Activated B cell treated with CpG ODN at 0.5 μM for 24 hours (primary cell): Measurements from ENCODE around the gene TCEANC. TPM values are rescaled to one million over a fixed set of nuclear protein-coding genes. Genes with fewer than 3 reads are reported as not detected.

Experiments
- ATAC-seq: fragments of 200-7000 bp; cut with Tn5 transposase; one replicate; pipeline ENCODE4 v1.10.0; 2021; ENCODE audit warnings: low read depth, mild to moderate bottlenecking, moderate library complexity
- CTCF ChIA-PET: fragments of 350-600 bp; sonication (Branson Sonifier 250); formaldehyde crosslinking; loops from one replicate; lab custom pipeline; 2021; ENCODE audit warnings: antibody characterized with exemption; lab: Charles Lee
- POLR2A ChIA-PET: fragments of 350-600 bp; sonication (Branson Sonifier 250); formaldehyde crosslinking; loops from one replicate; lab custom pipeline; 2021; ENCODE audit warnings: antibody characterized with exemption; lab: Charles Lee
- DNase-seq: peaks from one replicate; pipeline ENCODE4 v3.0.0; 2022
- H3K27ac Mint-ChIP-seq: one replicate; pipeline ENCODE4 v1.8.0; 2020; ENCODE audit warnings: mixed read lengths
- H3K27me3 Mint-ChIP-seq: one replicate; pipeline ENCODE4 v1.8.0; 2021; ENCODE audit warnings: mixed read lengths
- H3K36me3 Mint-ChIP-seq: one replicate; pipeline ENCODE4 v1.8.0; 2021; ENCODE audit warnings: low read depth, mixed read lengths
- H3K4me1 Mint-ChIP-seq: one replicate; pipeline ENCODE4 v1.8.0; 2021; ENCODE audit warnings: mixed read lengths
- H3K4me3 Mint-ChIP-seq: one replicate; pipeline ENCODE4 v1.8.0; 2020; ENCODE audit warnings: mild to moderate bottlenecking, mixed read lengths
- H3K9me3 Mint-ChIP-seq: one replicate; pipeline ENCODE4 v1.8.0; 2020; ENCODE audit warnings: mixed read lengths
- CTCF ChIP-seq: fragments of 200-600 bp; IDR thresholded peaks from one replicate; pipeline ENCODE4 v1.8.0; 2022; ENCODE audit warnings: antibody characterized with exemption, mild to moderate bottlenecking
- intact Hi-C: fragments of 100-400 bp; cut with micrococcal nuclease; formaldehyde crosslinking; loops from one replicate; pipeline ENCODE4 v1.15.1; 2024
- total RNA-seq: library from RNA; stranded (reverse); gene quantifications from 2 replicates; pipeline ENCODE4 v1.2.3, GENCODE V29; 2022

The TCEANC gene
- total RNA-seq, 1 donor from 2014 or later, result 5.9 TPM

GRCh38 chrX:13685126-13685763 is 32.3 kb downstream of the TCEANC start:
- H3K9me3 Mint-ChIP-seq, result no peaks in the 10 kb centered on the region
- intact Hi-C loops, result no loop called here
- no peak overlapping the region for H3K4me3 Mint-ChIP-seq
- H3K27ac Mint-ChIP-seq, result no peak overlapping the region
- H3K4me1 Mint-ChIP-seq, result peaks cover 25% of the 10 kb centered on the region
- DNase-seq (no peak), ATAC-seq (no peak)
- no peaks in the 10 kb centered on the region for H3K27me3 Mint-ChIP-seq
- POLR2A ChIA-PET, result interaction anchor here (1.4 kb wide), 1 partner anchor 49 kb away, joined by 7 read pairs; the partner anchor contains the start of genes OFD1 and TRAPPC2
- CTCF ChIA-PET, result interaction anchor here (1.0 kb wide), 1 partner anchor 16 kb away, joined by 4 read pairs; no protein-coding TSS in a partner anchor
- peaks cover 1% of the 10 kb centered on the region for H3K36me3 Mint-ChIP-seq
- no peak for TF ChIP-seq CTCF

- Mint-ChIP-seq H3K9me3 (no peaks in the 10 kb centered on the region), H3K27ac (peak overlapping the region; percentile 89), H3K4me1 (peaks cover 41% of the 10 kb centered on the region), H3K36me3 (peaks cover 4% of the 10 kb centered on the region), H3K27me3 (no peaks in the 10 kb centered on the region), H3K4me3 (no peak overlapping the region)
- no peak for DNase-seq
- no peak for ATAC-seq
- intact Hi-C loops, result loop anchor here (1.0 kb wide), 1 partner anchor 18 kb away; no protein-coding TSS in a partner anchor
- ChIA-PET POLR2A (interaction anchor here (0.6 to 6.2 kb wide), 6 partner anchors 9 to 56 kb away, joined by 3 to 55 read pairs (median 14); partner anchors contain the start of genes OFD1 and TRAPPC2), CTCF (interaction anchor here (1.1 to 1.2 kb wide), 2 partner anchors 28 to 49 kb away, joined by 4 read pairs; no protein-coding TSS in a partner anchor)
- no peak for TF ChIP-seq CTCF
Observed at GRCh38 chrX:13687203-13687602, 34.3 kb downstream of the TCEANC start.

GRCh38 chrX:13688384-13688957 is 35.5 kb downstream of the TCEANC start:
- H3K9me3 Mint-ChIP-seq, result no peaks in the 10 kb centered on the region
- H3K27me3 Mint-ChIP-seq, result no peaks in the 10 kb centered on the region
- DNase-seq (no peak), ATAC-seq (no peak)
- H3K36me3 Mint-ChIP-seq, result peaks cover 7% of the 10 kb centered on the region
- intact Hi-C loops, result loop anchor here (1.0 kb wide), 1 partner anchor 46 kb away; the partner anchor contains the start of genes OFD1 and TRAPPC2
- peaks cover 54% of the 10 kb centered on the region for H3K4me1 Mint-ChIP-seq
- ChIA-PET POLR2A (interaction anchor here (0.6 to 6.2 kb wide), 17 partner anchors 8 to 985 kb away, joined by 3 to 55 read pairs (median 4); partner anchors contain the start of genes OFD1, TCEANC, TMSB4X and TRAPPC2), CTCF (interaction anchor here (0.7 to 1.2 kb wide), 2 partner anchors 20 to 69 kb away, joined by 3 to 4 read pairs; no protein-coding TSS in a partner anchor)
- peak overlapping the region; percentile 89 for H3K27ac Mint-ChIP-seq
- no peak for TF ChIP-seq CTCF
- H3K4me3 Mint-ChIP-seq, result peak overlapping the region; percentile 91

- POLR2A ChIA-PET, result interaction anchor here (0.6 to 6.2 kb wide), 15 partner anchors 7 to 985 kb away, joined by 3 to 55 read pairs (median 4); partner anchors contain the start of genes OFD1, TCEANC, TMSB4X and TRAPPC2
- Mint-ChIP-seq H3K4me1 (peaks cover 61% of the 10 kb centered on the region), H3K27ac (peak within 1 kb of the TSS; percentile 89), H3K4me3 (peak within 1 kb of the TSS; percentile 91), H3K27me3 (no peaks in the 10 kb centered on the region), H3K9me3 (no peaks in the 10 kb centered on the region), H3K36me3 (peaks cover 7% of the 10 kb centered on the region)
- peak; percentile 86 for ATAC-seq
- CTCF ChIA-PET, result interaction anchor here (0.7 to 1.2 kb wide), 3 partner anchors 19 to 69 kb away, joined by 3 to 4 read pairs (median 3); no protein-coding TSS in a partner anchor
- no peak for TF ChIP-seq CTCF
- intact Hi-C loops, result loop anchor here (1.0 kb wide), 3 partner anchors 8 to 45 kb away; partner anchors contain the start of genes OFD1 and TRAPPC2
- DNase-seq, result peak; percentile 77
Observed at GRCh38 chrX:13688958-13689740, 36.2 kb downstream of the TCEANC start, which contains the start of gene RAB9A. Gene RAB9A, plus strand, starts transcription at chrX:13689128. Its CDS starts 19,619 bp downstream, at chrX:13708747.
